Mesothelial cell of epicardium (in vitro differentiated cells): ENCODE measurements around the gene BCR. TPM values are rescaled to one million over a fixed set of nuclear protein-coding genes. Genes with fewer than 3 reads are reported as not detected.

Source experiments
- DNase-seq, 2 experiments: peaks; one replicate each; pipeline ENCODE4 v3.0.0; 2021; ENCODE audit warnings: low spot score in 2 of 2; ENCODE audit not compliant: unreplicated experiment in 2 of 2
- H3K27ac Mint-ChIP-seq: 2 replicates; pipeline ENCODE4 v1.8.0; 2021; ENCODE audit warnings: mixed read lengths
- H3K27me3 Mint-ChIP-seq: 2 replicates; pipeline ENCODE4 v1.8.0; 2021; ENCODE audit warnings: low read depth, mixed read lengths
- H3K36me3 Mint-ChIP-seq: 2 replicates; pipeline ENCODE4 v1.8.0; 2021; ENCODE audit warnings: mixed read lengths
- H3K4me1 Mint-ChIP-seq: 2 replicates; pipeline ENCODE4 v1.8.0; 2021; ENCODE audit warnings: mixed read lengths
- H3K4me3 Mint-ChIP-seq: 2 replicates; pipeline ENCODE4 v1.8.0; 2021; ENCODE audit warnings: mild to moderate bottlenecking, moderate library complexity, mixed read lengths
- H3K9me3 Mint-ChIP-seq: 2 replicates; pipeline ENCODE4 v1.8.0; 2021; ENCODE audit warnings: mixed read lengths
- total RNA-seq: library from RNA; stranded (reverse); gene quantifications from 3 replicates; pipeline ENCODE4 v1.2.1, GENCODE V29; 2021
- TF ChIP-seq, protein P1 (sequence below): fragments of 200-600 bp; sonication (generic); IDR thresholded peaks from one replicate; pipeline ENCODE4 v1.5.0; 2021; ENCODE audit warnings: antibody characterized with exemption; ENCODE audit not compliant: unreplicated experiment

BCR gene
- total RNA-seq, 1 donor from 2014 or later: 72.4 TPM

DNA sequence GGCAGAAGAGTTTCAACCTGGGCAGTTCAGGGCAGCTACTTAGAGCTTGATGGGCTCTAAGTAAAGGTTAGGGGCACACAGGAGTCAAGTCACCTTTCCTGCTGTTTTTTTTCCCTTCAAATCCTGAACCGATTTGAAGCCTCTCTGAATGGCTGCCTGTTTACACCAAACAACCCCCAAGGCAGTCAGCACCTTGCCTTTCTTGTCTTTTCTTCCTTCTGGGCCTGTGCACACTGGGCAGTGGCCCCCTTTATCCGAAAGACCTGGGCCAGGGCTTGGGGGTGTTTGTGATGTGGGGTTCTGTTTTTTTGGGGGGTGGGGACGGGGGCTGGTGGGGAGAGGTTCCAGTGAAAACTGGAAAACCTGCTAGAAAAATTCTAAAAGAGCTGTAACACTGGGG lies 42.8 kb upstream of the BCR start:
- Mint-ChIP-seq H3K9me3 (no peaks in the 10 kb centered on the region), H3K4me3 (no peak overlapping the region), H3K27ac (no peak overlapping the region), H3K27me3 (no peaks in the 10 kb centered on the region), H3K36me3 (no peaks in the 10 kb centered on the region), H3K4me1 (peaks cover 16% of the 10 kb centered on the region)
- DNase-seq: no peak
- TF ChIP-seq, protein P1, sequence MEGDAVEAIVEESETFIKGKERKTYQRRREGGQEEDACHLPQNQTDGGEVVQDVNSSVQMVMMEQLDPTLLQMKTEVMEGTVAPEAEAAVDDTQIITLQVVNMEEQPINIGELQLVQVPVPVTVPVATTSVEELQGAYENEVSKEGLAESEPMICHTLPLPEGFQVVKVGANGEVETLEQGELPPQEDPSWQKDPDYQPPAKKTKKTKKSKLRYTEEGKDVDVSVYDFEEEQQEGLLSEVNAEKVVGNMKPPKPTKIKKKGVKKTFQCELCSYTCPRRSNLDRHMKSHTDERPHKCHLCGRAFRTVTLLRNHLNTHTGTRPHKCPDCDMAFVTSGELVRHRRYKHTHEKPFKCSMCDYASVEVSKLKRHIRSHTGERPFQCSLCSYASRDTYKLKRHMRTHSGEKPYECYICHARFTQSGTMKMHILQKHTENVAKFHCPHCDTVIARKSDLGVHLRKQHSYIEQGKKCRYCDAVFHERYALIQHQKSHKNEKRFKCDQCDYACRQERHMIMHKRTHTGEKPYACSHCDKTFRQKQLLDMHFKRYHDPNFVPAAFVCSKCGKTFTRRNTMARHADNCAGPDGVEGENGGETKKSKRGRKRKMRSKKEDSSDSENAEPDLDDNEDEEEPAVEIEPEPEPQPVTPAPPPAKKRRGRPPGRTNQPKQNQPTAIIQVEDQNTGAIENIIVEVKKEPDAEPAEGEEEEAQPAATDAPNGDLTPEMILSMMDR: no peak

DNA sequence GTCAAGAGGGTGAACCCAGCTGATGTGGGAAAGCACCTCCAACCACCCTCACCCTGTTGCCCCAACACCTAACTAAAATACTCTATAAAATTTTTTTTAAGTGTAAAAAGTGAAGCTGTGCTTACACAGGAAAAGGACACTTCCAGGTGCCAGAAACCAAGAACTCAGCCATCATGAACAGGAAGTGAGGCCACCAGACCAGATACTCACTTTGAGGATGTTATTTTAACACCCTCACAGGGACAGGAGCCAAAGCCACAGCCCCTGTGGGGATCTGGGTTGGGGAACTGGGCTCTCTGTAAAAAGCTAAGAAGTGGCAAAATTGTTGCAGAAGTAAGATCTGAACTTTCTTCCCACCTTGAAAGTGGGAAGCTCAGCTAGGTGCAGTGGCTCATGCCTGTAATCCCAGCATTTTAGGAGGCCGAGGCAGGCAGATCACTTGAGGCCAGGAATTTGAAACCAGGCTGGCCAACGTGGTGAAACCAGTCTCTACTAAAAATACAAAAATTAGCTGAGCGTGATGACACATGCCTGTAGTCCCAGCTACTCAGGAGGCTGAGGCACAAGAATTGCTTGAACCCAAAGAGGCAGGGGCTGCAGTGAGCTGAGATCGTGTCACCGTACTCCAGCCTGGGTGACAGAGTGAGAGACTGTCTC lies 42.3 kb upstream of the BCR start:
- Mint-ChIP-seq H3K4me1 (peaks cover 18% of the 10 kb centered on the region), H3K9me3 (no peaks in the 10 kb centered on the region), H3K27ac (no peak overlapping the region), H3K36me3 (no peaks in the 10 kb centered on the region), H3K27me3 (no peaks in the 10 kb centered on the region), H3K4me3 (no peak overlapping the region)
- DNase-seq: no peak
- TF ChIP-seq, protein P1: no peak

DNA sequence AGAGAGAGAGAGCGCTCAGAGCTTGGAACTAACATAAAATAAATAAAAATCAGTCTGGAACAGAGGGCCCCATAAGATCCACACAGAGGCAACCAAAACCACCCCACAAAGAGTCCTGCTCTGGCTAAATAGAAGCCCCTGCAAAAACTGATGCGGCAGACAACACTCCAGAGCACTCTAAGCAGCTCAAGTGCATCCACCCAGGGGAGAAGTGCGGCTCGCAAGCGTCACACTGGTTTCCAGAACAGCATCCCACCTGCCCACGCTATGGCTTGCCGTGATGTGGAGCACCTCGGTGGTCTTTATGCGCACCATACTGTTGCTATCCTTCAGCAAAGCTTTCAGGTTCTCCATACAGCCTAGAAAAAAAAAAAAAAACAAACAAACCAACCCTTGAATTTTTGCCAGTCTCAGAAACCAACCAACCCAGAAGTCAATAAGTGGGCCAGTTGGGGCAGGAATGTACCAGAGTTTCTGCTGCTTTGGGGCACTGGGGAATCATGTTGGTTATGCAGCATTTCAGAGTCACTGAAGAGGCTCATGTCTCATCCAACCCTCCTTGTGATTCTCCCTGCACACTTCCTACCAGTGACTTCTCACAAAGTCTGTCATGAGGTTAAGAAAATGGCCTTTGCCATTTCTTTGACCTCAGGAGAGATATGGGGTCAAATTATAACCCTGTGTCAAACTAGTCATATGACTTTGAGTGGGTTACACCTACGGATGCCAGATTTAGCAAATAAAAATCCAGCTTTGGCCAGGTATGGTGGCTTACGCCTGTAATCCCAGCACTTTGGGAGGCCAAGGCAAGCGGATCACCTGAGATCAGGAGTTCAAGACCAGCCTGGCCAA lies 41.5 kb upstream of the BCR start:
- TF ChIP-seq, protein P1: no peak
- Mint-ChIP-seq H3K27ac (no peak overlapping the region), H3K27me3 (no peaks in the 10 kb centered on the region), H3K36me3 (no peaks in the 10 kb centered on the region), H3K9me3 (no peaks in the 10 kb centered on the region), H3K4me1 (peaks cover 18% of the 10 kb centered on the region), H3K4me3 (no peak overlapping the region)
- DNase-seq: no peak

DNA sequence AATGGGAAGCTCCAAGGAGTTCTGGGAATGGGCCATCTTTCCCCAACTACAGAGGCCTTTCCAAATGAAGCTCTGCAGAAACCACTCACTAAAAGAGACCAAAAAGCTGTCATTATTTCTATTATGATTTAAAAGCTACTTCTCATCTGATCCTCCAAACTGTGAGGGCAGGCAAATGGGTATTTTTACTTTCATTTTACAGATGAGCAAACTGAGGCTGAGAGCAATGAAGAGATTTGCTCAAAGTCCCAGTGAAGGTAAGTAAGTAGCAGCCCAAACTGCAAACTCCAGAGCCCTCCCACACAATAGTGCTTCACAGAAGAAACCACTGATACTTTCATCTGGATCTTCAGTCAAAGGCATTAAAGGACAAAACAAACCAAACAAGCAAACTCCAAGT lies 39.9 kb upstream of the BCR start:
- no peaks in the 10 kb centered on the region for H3K36me3 Mint-ChIP-seq
- H3K9me3 Mint-ChIP-seq: no peaks in the 10 kb centered on the region
- no peak for DNase-seq
- H3K4me3 Mint-ChIP-seq: no peak overlapping the region
- TF ChIP-seq, protein P1: no peak
- H3K27me3 Mint-ChIP-seq: no peaks in the 10 kb centered on the region
- peaks cover 21% of the 10 kb centered on the region for H3K4me1 Mint-ChIP-seq
- no peak overlapping the region for H3K27ac Mint-ChIP-seq

DNA sequence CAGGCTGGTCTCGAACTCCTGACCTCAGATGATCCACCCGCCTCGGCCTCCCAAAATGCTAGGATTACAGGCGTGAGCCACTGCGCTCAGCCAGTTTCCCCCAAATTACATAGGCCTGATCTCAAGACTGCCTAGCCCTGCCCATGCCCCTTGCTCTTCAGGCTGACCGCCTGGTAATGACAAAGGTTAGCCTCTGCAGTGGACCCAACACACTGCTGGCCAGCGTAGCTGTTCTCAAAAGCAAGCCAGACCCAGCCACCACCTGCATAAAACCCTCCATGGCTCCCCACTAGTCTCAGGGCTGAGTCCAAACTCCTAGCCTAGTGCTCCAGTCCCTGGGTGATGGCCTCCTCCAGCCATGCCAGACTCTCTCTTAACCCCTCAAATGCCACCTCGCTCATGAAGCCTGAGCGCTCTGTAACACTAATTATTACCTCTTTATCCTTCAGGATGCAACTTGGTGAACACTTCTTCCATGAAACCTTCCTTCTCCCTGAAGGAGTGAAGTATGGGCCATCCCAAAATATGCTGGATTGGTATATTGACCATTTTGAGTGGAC lies 37.7 kb upstream of the BCR start:
- DNase-seq: no peak
- TF ChIP-seq, protein P1: no peak
- H3K27ac Mint-ChIP-seq: peak overlapping the region; percentile 76
- H3K4me3 Mint-ChIP-seq: no peak overlapping the region
- H3K4me1 Mint-ChIP-seq: peaks cover 40% of the 10 kb centered on the region
- no peaks in the 10 kb centered on the region for H3K27me3 Mint-ChIP-seq
- no peaks in the 10 kb centered on the region for H3K9me3 Mint-ChIP-seq
- no peaks in the 10 kb centered on the region for H3K36me3 Mint-ChIP-seq
